Neural crest cell (in vitro differentiated cells): Measurements from ENCODE around the gene MROH2A. TPM values are rescaled to one million over a fixed set of nuclear protein-coding genes. Genes with fewer than 3 reads are reported as not detected.

Experiments
- DNase-seq: peaks from one replicate; pipeline ENCODE4 v3.0.0; 2021; ENCODE audit warnings: low read depth, mixed read lengths, low spot score
- H3K27ac Mint-ChIP-seq: one replicate; pipeline ENCODE4 v1.8.0; 2021; ENCODE audit warnings: mild to moderate bottlenecking, mixed read lengths; ENCODE audit not compliant: unreplicated experiment
- H3K27me3 Mint-ChIP-seq: 2 replicates; pipeline ENCODE4 v1.8.0; 2021; ENCODE audit warnings: low read depth, mild to moderate bottlenecking, mixed read lengths
- H3K36me3 Mint-ChIP-seq: 2 replicates; pipeline ENCODE4 v1.8.0; 2021; ENCODE audit warnings: low read depth, mild to moderate bottlenecking, mixed read lengths
- H3K4me1 Mint-ChIP-seq: 2 replicates; pipeline ENCODE4 v1.8.0; 2021; ENCODE audit warnings: mixed read lengths
- H3K4me3 Mint-ChIP-seq: one replicate; pipeline ENCODE4 v1.8.0; 2021; ENCODE audit warnings: mild to moderate bottlenecking, mixed read lengths
- H3K9me3 Mint-ChIP-seq: 2 replicates; pipeline ENCODE4 v1.8.0; 2021; ENCODE audit warnings: mixed read lengths
- total RNA-seq: library from RNA; stranded (reverse); gene quantifications from 2 replicates; pipeline ENCODE4 v1.2.1, GENCODE V29; 2021
- TF ChIP-seq, protein P1 (sequence below): fragments of 200-600 bp; sonication (generic); conservative IDR thresholded peaks from 2 replicates; pipeline ENCODE4 v1.5.0; 2021; ENCODE audit warnings: antibody characterized with exemption, mild to moderate bottlenecking

MROH2A gene
- total RNA-seq, 1 donor from 2014 or later, result not detected

DNA sequence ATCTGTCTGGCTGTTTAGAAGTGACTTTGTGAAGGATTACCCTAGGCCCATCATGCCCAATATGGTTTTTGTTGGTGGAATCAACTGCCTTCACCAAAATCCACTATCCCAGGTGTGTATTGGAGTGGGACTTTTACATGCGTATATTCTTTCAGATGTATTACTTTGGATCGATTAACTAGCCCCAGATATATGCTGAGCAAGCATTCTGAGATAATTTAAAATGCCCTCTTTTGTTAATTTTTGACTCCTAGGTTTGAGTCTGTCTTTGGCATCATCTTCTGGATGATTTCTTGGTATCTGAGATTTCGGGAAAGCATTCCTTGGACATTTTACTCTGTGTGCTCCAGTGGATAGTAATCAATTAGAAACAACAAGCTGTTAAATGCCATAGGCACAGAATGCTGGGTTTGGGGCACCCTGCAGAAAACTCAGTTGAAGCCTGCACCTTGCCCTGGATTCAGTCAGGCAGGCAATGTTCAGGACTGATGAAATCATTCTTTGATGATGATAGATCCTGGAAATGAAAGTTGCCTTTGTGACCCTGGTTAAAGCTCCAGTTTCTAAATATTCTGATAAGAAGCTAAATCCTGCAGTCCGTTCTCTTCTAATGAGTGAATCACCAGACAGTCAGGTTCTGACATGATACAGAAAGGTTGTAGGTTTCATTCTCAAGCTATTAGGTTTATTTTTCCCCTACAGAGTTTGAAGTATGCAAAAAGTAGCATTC is 16.9 kb upstream of the MROH2A start:
- H3K27me3 Mint-ChIP-seq, result no peaks in the 10 kb centered on the region
- no peaks in the 10 kb centered on the region for H3K36me3 Mint-ChIP-seq
- no peak for DNase-seq
- H3K4me1 Mint-ChIP-seq, result no peaks in the 10 kb centered on the region
- TF ChIP-seq, protein P1, sequence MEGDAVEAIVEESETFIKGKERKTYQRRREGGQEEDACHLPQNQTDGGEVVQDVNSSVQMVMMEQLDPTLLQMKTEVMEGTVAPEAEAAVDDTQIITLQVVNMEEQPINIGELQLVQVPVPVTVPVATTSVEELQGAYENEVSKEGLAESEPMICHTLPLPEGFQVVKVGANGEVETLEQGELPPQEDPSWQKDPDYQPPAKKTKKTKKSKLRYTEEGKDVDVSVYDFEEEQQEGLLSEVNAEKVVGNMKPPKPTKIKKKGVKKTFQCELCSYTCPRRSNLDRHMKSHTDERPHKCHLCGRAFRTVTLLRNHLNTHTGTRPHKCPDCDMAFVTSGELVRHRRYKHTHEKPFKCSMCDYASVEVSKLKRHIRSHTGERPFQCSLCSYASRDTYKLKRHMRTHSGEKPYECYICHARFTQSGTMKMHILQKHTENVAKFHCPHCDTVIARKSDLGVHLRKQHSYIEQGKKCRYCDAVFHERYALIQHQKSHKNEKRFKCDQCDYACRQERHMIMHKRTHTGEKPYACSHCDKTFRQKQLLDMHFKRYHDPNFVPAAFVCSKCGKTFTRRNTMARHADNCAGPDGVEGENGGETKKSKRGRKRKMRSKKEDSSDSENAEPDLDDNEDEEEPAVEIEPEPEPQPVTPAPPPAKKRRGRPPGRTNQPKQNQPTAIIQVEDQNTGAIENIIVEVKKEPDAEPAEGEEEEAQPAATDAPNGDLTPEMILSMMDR, result no peak
- H3K27ac Mint-ChIP-seq, result no peak overlapping the region
- no peaks in the 10 kb centered on the region for H3K9me3 Mint-ChIP-seq
- H3K4me3 Mint-ChIP-seq, result no peak overlapping the region

DNA sequence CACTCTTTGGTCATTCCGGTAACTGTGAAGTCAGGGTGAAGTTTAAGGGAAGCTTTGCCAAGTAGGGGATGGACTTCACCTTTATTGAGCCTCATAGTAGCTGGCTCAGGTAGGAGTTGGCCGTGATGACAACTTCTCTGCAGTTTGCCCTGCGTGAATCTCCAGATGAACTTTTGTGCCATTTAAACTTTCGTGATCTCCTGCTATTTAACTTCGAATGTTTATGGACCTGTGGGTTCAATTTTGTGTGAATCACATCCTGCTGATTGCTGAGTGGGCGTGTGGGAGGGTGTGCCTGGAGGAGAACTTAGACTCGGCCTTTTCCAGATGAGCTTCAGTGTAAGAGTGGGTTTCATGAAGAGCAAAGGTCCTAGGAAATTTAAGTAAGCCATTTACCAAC is 13.9 kb upstream of the MROH2A start:
- DNase-seq, result no peak
- TF ChIP-seq, protein P1, result no peak
- Mint-ChIP-seq H3K36me3 (peaks cover 1% of the 10 kb centered on the region), H3K27ac (no peak overlapping the region), H3K4me1 (peaks cover 11% of the 10 kb centered on the region), H3K4me3 (no peak overlapping the region), H3K27me3 (no peaks in the 10 kb centered on the region), H3K9me3 (peaks cover 3% of the 10 kb centered on the region)

DNA sequence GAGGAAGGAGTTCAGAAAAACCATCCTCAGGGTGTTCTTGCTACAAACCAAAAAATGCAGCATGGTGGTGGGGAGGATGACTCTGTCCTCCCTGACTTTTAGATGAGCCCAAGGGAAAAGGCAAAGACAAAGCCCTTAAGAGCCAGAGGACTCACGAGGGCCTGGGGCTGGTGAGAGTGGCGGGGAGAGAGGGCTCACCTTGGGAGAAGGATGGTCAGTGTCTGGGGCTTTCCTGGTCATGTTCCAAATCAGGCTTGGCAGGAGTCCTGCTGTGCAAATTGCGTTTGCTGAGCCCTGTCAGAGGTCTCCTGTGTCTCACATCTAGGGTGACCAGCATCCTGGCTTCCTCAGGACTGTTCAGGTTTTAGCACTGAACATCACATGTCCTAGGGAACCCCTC is 13.4 kb upstream of the MROH2A start:
- H3K4me1 Mint-ChIP-seq, result peaks cover 11% of the 10 kb centered on the region
- TF ChIP-seq, protein P1, result no peak
- H3K36me3 Mint-ChIP-seq, result peaks cover 2% of the 10 kb centered on the region
- H3K9me3 Mint-ChIP-seq, result peaks cover 5% of the 10 kb centered on the region
- DNase-seq, result no peak
- H3K27me3 Mint-ChIP-seq, result no peaks in the 10 kb centered on the region
- no peak overlapping the region for H3K27ac Mint-ChIP-seq
- no peak overlapping the region for H3K4me3 Mint-ChIP-seq

DNA sequence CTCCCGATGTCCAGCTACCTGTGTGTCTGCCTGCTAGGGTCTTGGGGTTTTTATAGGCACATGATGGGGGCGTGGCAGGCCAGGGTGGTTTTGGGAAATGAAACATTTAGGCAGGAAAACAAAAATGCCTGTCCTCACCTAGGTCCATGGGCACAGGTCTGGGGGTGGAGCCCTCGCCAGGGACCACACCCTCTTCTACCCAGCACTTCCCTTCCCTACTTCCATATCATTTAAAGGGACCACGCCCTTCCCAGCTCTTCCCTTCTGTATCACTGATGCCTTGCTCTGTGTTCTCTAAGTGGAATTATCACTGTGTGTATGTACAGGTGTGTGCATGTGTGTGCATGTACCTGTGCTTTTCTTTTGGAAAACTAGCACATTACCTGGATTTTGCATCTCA is 11.7 kb upstream of the MROH2A start:
- peaks cover 11% of the 10 kb centered on the region for H3K4me1 Mint-ChIP-seq
- H3K27me3 Mint-ChIP-seq, result no peaks in the 10 kb centered on the region
- no peak overlapping the region for H3K4me3 Mint-ChIP-seq
- no peak for DNase-seq
- H3K36me3 Mint-ChIP-seq, result peaks cover 2% of the 10 kb centered on the region
- H3K27ac Mint-ChIP-seq, result no peak overlapping the region
- TF ChIP-seq, protein P1, result no peak
- peaks cover 5% of the 10 kb centered on the region for H3K9me3 Mint-ChIP-seq

DNA sequence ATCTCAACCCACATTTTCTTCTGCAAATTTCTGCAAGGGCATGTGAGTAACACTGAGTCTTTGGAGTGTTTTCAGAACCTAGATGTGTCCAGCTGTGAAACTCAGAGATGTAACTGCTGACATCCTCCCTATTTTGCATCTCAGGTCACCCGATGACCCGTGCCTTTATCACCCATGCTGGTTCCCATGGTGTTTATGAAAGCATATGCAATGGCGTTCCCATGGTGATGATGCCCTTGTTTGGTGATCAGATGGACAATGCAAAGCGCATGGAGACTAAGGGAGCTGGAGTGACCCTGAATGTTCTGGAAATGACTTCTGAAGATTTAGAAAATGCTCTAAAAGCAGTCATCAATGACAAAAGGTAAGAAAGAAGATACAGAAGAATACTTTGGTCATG is 10.1 kb upstream of the MROH2A start:
- peak; percentile 40 for DNase-seq
- peak overlapping the region; percentile 11 for H3K4me3 Mint-ChIP-seq
- H3K27ac Mint-ChIP-seq, result peak overlapping the region; percentile 93
- H3K36me3 Mint-ChIP-seq, result peaks cover 2% of the 10 kb centered on the region
- peaks cover 5% of the 10 kb centered on the region for H3K9me3 Mint-ChIP-seq
- TF ChIP-seq, protein P1, result no peak
- H3K4me1 Mint-ChIP-seq, result peaks cover 16% of the 10 kb centered on the region
- no peaks in the 10 kb centered on the region for H3K27me3 Mint-ChIP-seq
